Ectodermal cell (in vitro differentiated cells): ENCODE results near the gene RFTN1.

Experiments
- H3K27ac ChIP-seq: 2 replicates; pipeline ENCODE4 v1.7.0; 2013; ENCODE audit warnings: mild to moderate bottlenecking, low read depth, low read length; ENCODE audit not compliant: insufficient read depth, poor library complexity, severe bottlenecking
- H3K27me3 ChIP-seq: 2 replicates; pipeline ENCODE4 v1.7.0; 2013; ENCODE audit warnings: mild to moderate bottlenecking, low read length; ENCODE audit not compliant: insufficient read depth, control insufficient read depth, poor library complexity, severe bottlenecking
- H3K36me3 ChIP-seq: one replicate; pipeline ENCODE4 v1.7.0; 2013; ENCODE audit warnings: low read length; ENCODE audit not compliant: control insufficient read depth, insufficient read depth
- H3K4me1 ChIP-seq: one replicate; pipeline ENCODE4 v1.7.0; 2013; ENCODE audit warnings: low read length; ENCODE audit not compliant: control insufficient read depth, insufficient read depth
- H3K4me3 ChIP-seq: 2 replicates; pipeline ENCODE4 v1.7.0; 2013; ENCODE audit warnings: low read depth, low read length, control low read depth; ENCODE audit not compliant: insufficient read depth
- H3K9me3 ChIP-seq: 2 replicates; pipeline ENCODE4 v1.7.0; 2013; ENCODE audit warnings: mild to moderate bottlenecking, low read length, moderate library complexity; ENCODE audit not compliant: control insufficient read depth
- WGBS, 2 experiments: methylation state at CpG; one replicate each; pipeline ENCODE4 v1.1.7; 2013; ENCODE audit warnings: missing lambda C conversion rate in 2 of 2; 5-methylcytosine and 5-hydroxymethylcytosine counted together

The RFTN1 gene

DNA sequence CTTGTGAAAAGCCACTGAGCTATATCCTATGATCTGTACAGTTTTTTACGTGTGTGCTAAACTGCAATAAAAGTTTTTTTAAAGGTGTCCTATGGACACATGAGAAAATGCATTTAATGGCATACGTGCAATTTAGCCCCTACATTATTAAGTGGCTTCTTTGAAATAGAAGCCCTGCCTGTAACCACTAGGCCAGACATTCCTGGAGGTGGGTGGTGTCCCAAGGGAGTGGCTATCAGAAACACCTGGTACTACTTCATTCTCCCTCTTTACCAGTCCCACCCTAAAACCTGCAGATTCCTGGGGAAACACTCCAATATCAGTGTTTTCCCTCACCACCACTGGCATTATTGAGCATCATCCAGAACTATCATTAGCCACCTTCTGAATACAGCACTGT, 148.5 kb downstream of the RFTN1 start:
- Histone ChIP-seq H3K4me1 (peaks cover 8% of the 10 kb centered on the region), H3K4me3 (no peak overlapping the region), H3K27ac (no peak overlapping the region), H3K9me3 (no peaks in the 10 kb centered on the region), H3K27me3 (no peaks in the 10 kb centered on the region), H3K36me3 (no peaks in the 10 kb centered on the region)
- WGBS, 2 experiments = 93 to 100% methylated on average over 2 of the region's 2 CpGs

- Histone ChIP-seq H3K36me3 (no peaks in the 10 kb centered on the region), H3K9me3 (no peaks in the 10 kb centered on the region), H3K27ac (no peak overlapping the region), H3K27me3 (no peaks in the 10 kb centered on the region), H3K4me3 (no peak overlapping the region), H3K4me1 (peaks cover 2% of the 10 kb centered on the region)
- 92 to 98% methylated on average over 4 of the region's 4 CpGs for WGBS, 2 experiments
Measured at GRCh38 chr3:16364323-16364722, 149.2 kb downstream of the RFTN1 start.

- Histone ChIP-seq H3K27me3 (no peaks in the 10 kb centered on the region), H3K36me3 (no peaks in the 10 kb centered on the region), H3K4me3 (no peak overlapping the region), H3K9me3 (no peaks in the 10 kb centered on the region), H3K27ac (no peak overlapping the region), H3K4me1 (no peaks in the 10 kb centered on the region)
- WGBS, 2 experiments = 96% methylated on average over 7 of the region's 7 CpGs
Measured at GRCh38 chr3:16363636-16364035, 149.9 kb downstream of the RFTN1 start.

- Histone ChIP-seq H3K4me3 (no peak overlapping the region), H3K9me3 (no peaks in the 10 kb centered on the region), H3K36me3 (no peaks in the 10 kb centered on the region), H3K27ac (no peak overlapping the region), H3K4me1 (peaks cover 5% of the 10 kb centered on the region), H3K27me3 (no peaks in the 10 kb centered on the region)
- 81 to 85% methylated on average over 4 of the region's 4 CpGs for WGBS, 2 experiments
Measured at GRCh38 chr3:16362770-16363169, 150.7 kb downstream of the RFTN1 start.

- Histone ChIP-seq H3K27me3 (no peaks in the 10 kb centered on the region), H3K27ac (no peak overlapping the region), H3K4me3 (no peak overlapping the region), H3K36me3 (no peaks in the 10 kb centered on the region), H3K4me1 (peaks cover 7% of the 10 kb centered on the region), H3K9me3 (no peaks in the 10 kb centered on the region)
Measured at GRCh38 chr3:16361087-16361486, 152.4 kb downstream of the RFTN1 start.

GRCh38 chr3:16359331-16359730, 154.2 kb downstream of the RFTN1 start:
- peaks cover 7% of the 10 kb centered on the region for H3K4me1 ChIP-seq
- no peaks in the 10 kb centered on the region for H3K27me3 ChIP-seq
- no peak overlapping the region for H3K4me3 ChIP-seq
- WGBS, 2 experiments = 77 to 81% methylated on average over 4 of the region's 4 CpGs
- no peak overlapping the region for H3K27ac ChIP-seq
- H3K36me3 ChIP-seq = no peaks in the 10 kb centered on the region
- no peaks in the 10 kb centered on the region for H3K9me3 ChIP-seq

DNA sequence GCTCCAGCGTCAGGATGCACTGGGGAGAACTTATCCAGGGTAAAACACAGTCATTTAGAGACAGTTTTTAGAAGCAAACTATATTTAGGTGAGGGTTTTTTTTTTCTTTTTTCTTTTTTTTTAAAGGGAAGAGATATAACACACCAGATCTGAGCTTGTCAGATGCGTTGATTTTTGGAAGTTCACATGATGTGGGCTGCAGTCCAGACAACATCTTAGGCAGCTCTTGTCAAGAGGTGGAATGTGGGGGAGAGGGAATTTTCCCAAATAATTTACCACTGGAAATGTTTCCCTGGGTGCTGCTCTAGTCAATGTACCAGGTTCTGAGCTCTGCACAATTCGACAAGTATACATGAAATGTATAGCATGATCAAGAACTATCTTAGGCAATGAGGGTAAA, 155.2 kb downstream of the RFTN1 start:
- no peak overlapping the region for H3K27ac ChIP-seq
- peaks cover 9% of the 10 kb centered on the region for H3K4me1 ChIP-seq
- H3K27me3 ChIP-seq = no peaks in the 10 kb centered on the region
- H3K36me3 ChIP-seq = no peaks in the 10 kb centered on the region
- H3K4me3 ChIP-seq = no peak overlapping the region
- no peaks in the 10 kb centered on the region for H3K9me3 ChIP-seq
- 89 to 94% methylated on average over 3 of the region's 3 CpGs for WGBS, 2 experiments

- Histone ChIP-seq H3K27ac (no peak overlapping the region), H3K9me3 (no peaks in the 10 kb centered on the region), H3K4me1 (peaks cover 14% of the 10 kb centered on the region), H3K4me3 (no peak overlapping the region), H3K27me3 (no peaks in the 10 kb centered on the region), H3K36me3 (no peaks in the 10 kb centered on the region)
- WGBS, 2 experiments = 69 to 76% methylated on average over 7 to 9 of the region's 9 CpGs
Measured at GRCh38 chr3:16357186-16358121, 156.0 kb downstream of the RFTN1 start.

DNA sequence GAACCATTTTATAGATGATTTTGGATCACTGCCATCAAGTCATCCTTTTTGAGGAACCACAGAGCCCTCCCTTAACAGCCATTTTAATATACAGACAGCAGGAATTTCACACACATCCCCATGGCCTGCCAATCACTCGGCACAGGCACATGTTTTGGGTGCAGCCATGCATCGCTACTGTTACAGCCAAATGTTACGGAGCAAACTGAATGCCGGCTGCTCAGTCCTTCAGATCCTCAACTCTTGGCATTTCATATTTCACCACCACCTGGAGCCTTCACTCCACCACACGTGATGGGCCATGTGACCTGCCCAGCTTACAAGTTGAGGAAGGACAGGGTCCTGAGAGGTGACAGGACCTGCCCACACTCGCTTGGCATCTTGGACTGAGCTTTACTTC, 157.7 kb downstream of the RFTN1 start:
- Histone ChIP-seq H3K4me3 (no peak overlapping the region), H3K27me3 (no peaks in the 10 kb centered on the region), H3K9me3 (no peaks in the 10 kb centered on the region), H3K4me1 (peaks cover 15% of the 10 kb centered on the region), H3K27ac (no peak overlapping the region), H3K36me3 (no peaks in the 10 kb centered on the region)
- 93 to 94% methylated on average over 6 of the region's 6 CpGs for WGBS, 2 experiments

DNA sequence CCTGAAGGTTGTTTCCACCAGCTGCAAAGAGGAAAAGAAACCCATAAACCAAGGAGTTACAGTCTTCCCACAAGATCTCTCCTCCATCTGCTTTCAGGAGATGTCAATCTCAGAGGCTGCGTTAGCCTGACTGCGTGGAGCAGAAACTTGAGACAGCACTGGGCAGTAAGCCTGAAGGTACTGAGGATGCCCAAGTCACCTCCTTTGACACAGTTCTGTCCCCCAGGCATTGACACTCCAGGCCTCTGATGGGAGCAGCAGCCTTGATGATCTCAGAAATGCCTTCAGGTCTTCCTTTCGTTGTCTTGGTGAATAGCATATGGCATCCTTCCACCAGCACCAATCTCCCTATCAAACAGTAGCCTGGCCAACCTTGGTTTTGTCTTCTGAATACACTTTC, 159.2 kb downstream of the RFTN1 start:
- 90 to 96% methylated on average over 3 of the region's 3 CpGs for WGBS, 2 experiments
- Histone ChIP-seq H3K36me3 (no peaks in the 10 kb centered on the region), H3K9me3 (no peaks in the 10 kb centered on the region), H3K4me3 (no peak overlapping the region), H3K4me1 (peaks cover 15% of the 10 kb centered on the region), H3K27ac (no peak overlapping the region), H3K27me3 (no peaks in the 10 kb centered on the region)
